ENCODE measurements around the gene KCNE2. TPM values are rescaled to one million over a fixed set of nuclear protein-coding genes. Genes with fewer than 3 reads are reported as not detected.

Gene KCNE2
- polyA plus RNA-seq, 1 donor (not counting 4 experiments of a cell fraction or from before 2014, with no cell fraction given): not detected

DNA sequence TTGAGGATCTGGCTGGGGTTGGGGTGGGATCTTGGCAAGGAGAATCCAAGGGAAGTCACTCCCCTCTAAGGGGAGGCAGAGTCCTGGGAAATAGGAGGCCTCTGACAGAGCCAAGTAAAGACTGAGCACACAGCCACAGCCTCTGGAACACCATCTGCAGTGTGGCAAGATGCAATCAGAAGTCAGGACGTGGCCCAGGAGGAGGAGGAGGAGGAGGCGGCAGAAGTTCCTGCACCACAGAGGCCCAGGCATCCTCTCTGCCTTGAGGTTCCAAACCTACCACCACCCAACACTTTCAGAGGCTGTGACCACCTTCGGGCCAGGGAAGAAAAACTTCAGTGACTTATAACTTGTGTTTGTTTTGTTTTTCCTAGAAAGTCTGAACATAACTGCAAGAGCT is 23.7 kb upstream of the KCNE2 start:
- H3K27me3 ChIP-seq (ENCODE audit: control insufficient read depth, extremely low read depth, insufficient read depth, low read length): peaks cover 16% of the 10 kb centered on the region
- H3K27ac ChIP-seq (ENCODE audit: control insufficient read depth, insufficient read depth, low read length): no peak overlapping the region
- H3K9ac ChIP-seq (ENCODE audit: control insufficient read depth, extremely low read depth, insufficient read depth, low read length): no peak overlapping the region
- no peaks in the 10 kb centered on the region for H3K36me3 ChIP-seq (ENCODE audit: control insufficient read depth in 2 of 2, extremely low read depth in 1 of 2, insufficient read depth in 2 of 2, low read length in 2 of 2)
- no peak overlapping the region for H3K4me2 ChIP-seq (ENCODE audit: control insufficient read depth, extremely low read depth, insufficient read depth, low read depth, low read length)
- no peak overlapping the region for H2AFZ ChIP-seq (ENCODE audit: control insufficient read depth, low read length)
- DNase-seq (ENCODE audit: low read depth, low spot score): no peak
- no peaks in the 10 kb centered on the region for H3K9me1 ChIP-seq (ENCODE audit: control insufficient read depth, extremely low read depth, insufficient read depth, low read length)
- H3K4me3 ChIP-seq (ENCODE audit: control insufficient read depth in 2 of 3, extremely low read depth in 1 of 3, insufficient read depth in 2 of 3, low read depth in 1 of 3, low read length in 3 of 3): no peak overlapping the region
- no peak for TF ChIP-seq EZH2 (IDR thresholded peaks at IDR 0.05; ENCODE audit: low read length)
- TF ChIP-seq, protein P1, sequence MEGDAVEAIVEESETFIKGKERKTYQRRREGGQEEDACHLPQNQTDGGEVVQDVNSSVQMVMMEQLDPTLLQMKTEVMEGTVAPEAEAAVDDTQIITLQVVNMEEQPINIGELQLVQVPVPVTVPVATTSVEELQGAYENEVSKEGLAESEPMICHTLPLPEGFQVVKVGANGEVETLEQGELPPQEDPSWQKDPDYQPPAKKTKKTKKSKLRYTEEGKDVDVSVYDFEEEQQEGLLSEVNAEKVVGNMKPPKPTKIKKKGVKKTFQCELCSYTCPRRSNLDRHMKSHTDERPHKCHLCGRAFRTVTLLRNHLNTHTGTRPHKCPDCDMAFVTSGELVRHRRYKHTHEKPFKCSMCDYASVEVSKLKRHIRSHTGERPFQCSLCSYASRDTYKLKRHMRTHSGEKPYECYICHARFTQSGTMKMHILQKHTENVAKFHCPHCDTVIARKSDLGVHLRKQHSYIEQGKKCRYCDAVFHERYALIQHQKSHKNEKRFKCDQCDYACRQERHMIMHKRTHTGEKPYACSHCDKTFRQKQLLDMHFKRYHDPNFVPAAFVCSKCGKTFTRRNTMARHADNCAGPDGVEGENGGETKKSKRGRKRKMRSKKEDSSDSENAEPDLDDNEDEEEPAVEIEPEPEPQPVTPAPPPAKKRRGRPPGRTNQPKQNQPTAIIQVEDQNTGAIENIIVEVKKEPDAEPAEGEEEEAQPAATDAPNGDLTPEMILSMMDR (optimal IDR thresholded peaks at IDR 0.05 in 1 of 3, IDR thresholded peaks at IDR 0.05 in 1 of 3, conservative IDR thresholded peaks at IDR 0.05 in 1 of 3; ENCODE audit: extremely low read depth in 1 of 3, insufficient read depth in 2 of 3, low read length in 3 of 3): no peak
- FAIRE-seq: no peak
- no peaks in the 10 kb centered on the region for H4K20me1 ChIP-seq (ENCODE audit: control insufficient read depth, extremely low read depth, insufficient read depth, low read length)
- no peaks in the 10 kb centered on the region for H3K9me3 ChIP-seq (ENCODE audit: control insufficient read depth, low read depth, low read length)
- dilution Hi-C loops (cut with MboI; ENCODE audit: extremely low pct_ligation_motif_present, low sequenced_read_pairs): no loop called here
- peaks cover 3% of the 10 kb centered on the region for H3K4me1 ChIP-seq (ENCODE audit: control insufficient read depth, extremely low read depth, insufficient read depth, low read length)
- no peaks in the 10 kb centered on the region for H3K79me2 ChIP-seq (ENCODE audit: control insufficient read depth, insufficient read depth, low read length)

DNA sequence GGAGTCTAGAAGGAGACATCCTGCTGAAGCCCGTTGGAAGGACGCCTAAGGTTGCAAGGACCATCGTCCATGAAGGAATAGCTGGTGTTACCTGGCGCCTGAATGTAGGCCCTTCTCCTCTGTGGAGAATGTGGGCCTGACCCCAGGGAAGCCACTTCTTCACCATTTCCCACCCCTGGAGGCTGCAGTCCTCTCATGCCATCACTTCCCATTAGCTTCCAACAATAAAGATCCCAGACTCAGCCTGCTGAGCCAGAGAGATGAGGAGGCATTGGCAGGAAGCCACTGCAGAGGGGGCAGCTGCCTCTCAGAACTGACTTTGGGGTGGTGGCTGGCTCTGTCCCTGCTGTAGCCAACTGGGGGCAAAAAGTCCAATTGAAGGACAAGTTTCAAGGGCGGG is 21.3 kb upstream of the KCNE2 start:
- Histone ChIP-seq H3K4me2 (ENCODE audit: control insufficient read depth, extremely low read depth, insufficient read depth, low read depth, low read length) (no peak overlapping the region), H3K79me2 (ENCODE audit: control insufficient read depth, insufficient read depth, low read length) (no peaks in the 10 kb centered on the region), H3K4me3 (ENCODE audit: control insufficient read depth in 2 of 3, extremely low read depth in 1 of 3, insufficient read depth in 2 of 3, low read depth in 1 of 3, low read length in 3 of 3) (no peak overlapping the region), H2AFZ (ENCODE audit: control insufficient read depth, low read length) (no peak overlapping the region), H3K36me3 (ENCODE audit: control insufficient read depth in 2 of 2, extremely low read depth in 1 of 2, insufficient read depth in 2 of 2, low read length in 2 of 2) (no peaks in the 10 kb centered on the region), H3K9me1 (ENCODE audit: control insufficient read depth, extremely low read depth, insufficient read depth, low read length) (no peaks in the 10 kb centered on the region), H3K9me3 (ENCODE audit: control insufficient read depth, low read depth, low read length) (no peaks in the 10 kb centered on the region), H4K20me1 (ENCODE audit: control insufficient read depth, extremely low read depth, insufficient read depth, low read length) (no peaks in the 10 kb centered on the region), H3K27me3 (ENCODE audit: control insufficient read depth, extremely low read depth, insufficient read depth, low read length) (peaks cover 13% of the 10 kb centered on the region), H3K4me1 (ENCODE audit: control insufficient read depth, extremely low read depth, insufficient read depth, low read length) (peaks cover 2% of the 10 kb centered on the region), H3K27ac (ENCODE audit: control insufficient read depth, insufficient read depth, low read length) (no peak overlapping the region), H3K9ac (ENCODE audit: control insufficient read depth, extremely low read depth, insufficient read depth, low read length) (no peak overlapping the region)
- no peak for FAIRE-seq
- DNase-seq (ENCODE audit: low read depth, low spot score): no peak
- TF ChIP-seq, protein P1 (optimal IDR thresholded peaks at IDR 0.05 in 1 of 3, IDR thresholded peaks at IDR 0.05 in 1 of 3, conservative IDR thresholded peaks at IDR 0.05 in 1 of 3; ENCODE audit: extremely low read depth in 1 of 3, insufficient read depth in 2 of 3, low read length in 3 of 3): no peak
- no peak for TF ChIP-seq EZH2 (IDR thresholded peaks at IDR 0.05; ENCODE audit: low read length)
- dilution Hi-C loops (cut with MboI; ENCODE audit: extremely low pct_ligation_motif_present, low sequenced_read_pairs): no loop called here

Data from keratinocyte (primary cell).